HEK293 (cell line): Measurements from ENCODE around the gene PITPNC1.

Source experiments
- BCL11A ChIP-seq: fragments of 450-650 bp; formaldehyde crosslinking; IDR thresholded peaks from 2 replicates; pipeline ENCODE4 v1.5.1; 2016; ENCODE audit warnings: low read depth, missing biosample characterization, missing genetic modification characterization
- FEZF1 ChIP-seq: fragments of 450-650 bp; formaldehyde crosslinking; IDR thresholded peaks from 2 replicates; pipeline ENCODE4 v1.5.1; 2016; ENCODE audit warnings: missing biosample characterization, missing genetic modification characterization
- GLIS1 ChIP-seq: fragments of 450-650 bp; formaldehyde crosslinking; IDR thresholded peaks from 2 replicates; pipeline ENCODE4 v1.5.1; 2016; ENCODE audit warnings: missing biosample characterization, missing genetic modification characterization
- SETDB1 ChIP-seq: IDR thresholded peaks from one replicate; pipeline ENCODE4 v1.6.1; 2017; ENCODE audit warnings: mild to moderate bottlenecking, low read length, moderate library complexity, mixed read lengths; ENCODE audit not compliant: insufficient read length
- SP2 ChIP-seq: fragments of 450-650 bp; formaldehyde crosslinking; IDR thresholded peaks from 2 replicates; pipeline ENCODE4 v1.5.1; 2016; ENCODE audit warnings: missing biosample characterization, missing genetic modification characterization
- WT1 ChIP-seq: fragments of 450-650 bp; formaldehyde crosslinking; IDR thresholded peaks from 2 replicates; pipeline ENCODE4 v1.5.1; 2016; ENCODE audit warnings: missing biosample characterization, missing genetic modification characterization
- YY1 ChIP-seq: fragments of 450-650 bp; formaldehyde crosslinking; IDR thresholded peaks from 2 replicates; pipeline ENCODE4 v1.5.1; 2018; ENCODE audit warnings: missing biosample characterization, missing genetic modification characterization
- ZBTB48 ChIP-seq: fragments of 450-650 bp; formaldehyde crosslinking; IDR thresholded peaks from 2 replicates; pipeline ENCODE4 v1.5.1; 2016; ENCODE audit warnings: missing biosample characterization, missing genetic modification characterization
- ZBTB6 ChIP-seq: fragments of 450-650 bp; formaldehyde crosslinking; IDR thresholded peaks from 2 replicates; pipeline ENCODE4 v1.5.1; 2017; ENCODE audit warnings: missing biosample characterization, missing genetic modification characterization
- ZFHX2 ChIP-seq: fragments of 450-650 bp; formaldehyde crosslinking; conservative IDR thresholded peaks from 2 replicates; pipeline ENCODE4 v1.5.1; 2016; ENCODE audit warnings: missing biosample characterization, missing genetic modification characterization
- ZFP69B ChIP-seq: fragments of 450-650 bp; formaldehyde crosslinking; IDR thresholded peaks from 2 replicates; pipeline ENCODE4 v1.5.1; 2016; ENCODE audit warnings: missing biosample characterization, missing genetic modification characterization
- ZIC2 ChIP-seq: fragments of 450-650 bp; formaldehyde crosslinking; IDR thresholded peaks from 2 replicates; pipeline ENCODE4 v1.5.1; 2016; ENCODE audit warnings: missing biosample characterization, missing genetic modification characterization
- ZNF133 ChIP-seq: fragments of 450-650 bp; formaldehyde crosslinking; IDR thresholded peaks from 2 replicates; pipeline ENCODE4 v1.5.1; 2016; ENCODE audit warnings: missing biosample characterization, missing genetic modification characterization
- ZNF184 ChIP-seq: fragments of 450-650 bp; IDR thresholded peaks from 2 replicates; pipeline ENCODE4 v1.5.1; 2018; ENCODE audit warnings: missing biosample characterization, mild to moderate bottlenecking, missing genetic modification characterization
- ZNF23 ChIP-seq: fragments of 450-650 bp; formaldehyde crosslinking; IDR thresholded peaks from 2 replicates; pipeline ENCODE4 v1.5.1; 2016; ENCODE audit warnings: missing biosample characterization, missing genetic modification characterization, borderline replicate concordance
- ZNF248 ChIP-seq: fragments of 450-650 bp; formaldehyde crosslinking; IDR thresholded peaks from 2 replicates; pipeline ENCODE4 v1.5.1; 2017; ENCODE audit warnings: missing biosample characterization, missing genetic modification characterization
- ZNF311 ChIP-seq: fragments of 450-650 bp; formaldehyde crosslinking; IDR thresholded peaks from 2 replicates; pipeline ENCODE4 v1.5.1; 2017; ENCODE audit warnings: missing biosample characterization, missing genetic modification characterization, borderline replicate concordance
- ZNF354C ChIP-seq: fragments of 450-650 bp; formaldehyde crosslinking; IDR thresholded peaks from 2 replicates; pipeline ENCODE4 v1.5.1; 2016; ENCODE audit warnings: missing biosample characterization, missing genetic modification characterization, low read depth, borderline replicate concordance
- ZNF433 ChIP-seq: fragments of 450-650 bp; formaldehyde crosslinking; IDR thresholded peaks from 2 replicates; pipeline ENCODE4 v1.5.1; 2016; ENCODE audit warnings: missing biosample characterization, missing genetic modification characterization, low read depth
- ZNF501 ChIP-seq: fragments of 450-650 bp; formaldehyde crosslinking; IDR thresholded peaks from 2 replicates; pipeline ENCODE4 v1.5.1; 2016; ENCODE audit warnings: missing biosample characterization, missing genetic modification characterization
- ZNF514 ChIP-seq: fragments of 450-650 bp; formaldehyde crosslinking; IDR thresholded peaks from 2 replicates; pipeline ENCODE4 v1.5.1; 2016; ENCODE audit warnings: missing biosample characterization, missing genetic modification characterization
- ZNF529 ChIP-seq: fragments of 450-650 bp; formaldehyde crosslinking; IDR thresholded peaks from 2 replicates; pipeline ENCODE4 v1.5.1; 2017; ENCODE audit warnings: missing genetic modification characterization, missing biosample characterization; ENCODE audit not compliant: insufficient replicate concordance
- ZNF596 ChIP-seq: fragments of 450-650 bp; IDR thresholded peaks from 2 replicates; pipeline ENCODE4 v1.5.0; 2018; ENCODE audit warnings: missing biosample characterization, mild to moderate bottlenecking, missing genetic modification characterization, moderate library complexity
- ZNF624 ChIP-seq: fragments of 450-650 bp; formaldehyde crosslinking; IDR thresholded peaks from 2 replicates; pipeline ENCODE4 v1.5.1; 2017; ENCODE audit warnings: missing biosample characterization, missing genetic modification characterization
- ZNF654 ChIP-seq: fragments of 450-650 bp; formaldehyde crosslinking; IDR thresholded peaks from 2 replicates; pipeline ENCODE4 v1.5.1; 2016; ENCODE audit warnings: low read depth, missing biosample characterization, missing genetic modification characterization
- ZNF660 ChIP-seq: fragments of 450-650 bp; IDR thresholded peaks from 2 replicates; pipeline ENCODE4 v1.5.1; 2018; ENCODE audit warnings: missing biosample characterization, mild to moderate bottlenecking, missing genetic modification characterization
- ZNF785 ChIP-seq: fragments of 450-650 bp; formaldehyde crosslinking; IDR thresholded peaks from 2 replicates; pipeline ENCODE4 v1.5.1; 2016; ENCODE audit warnings: missing biosample characterization, missing genetic modification characterization
- ZSCAN5A ChIP-seq: fragments of 450-650 bp; formaldehyde crosslinking; IDR thresholded peaks from 2 replicates; pipeline ENCODE4 v1.5.1; 2016; ENCODE audit warnings: missing biosample characterization, missing genetic modification characterization
- TF ChIP-seq, protein P1 (sequence below): fragments of 450-650 bp; formaldehyde crosslinking; IDR thresholded peaks from 2 replicates; pipeline ENCODE4 v1.5.1; 2016; ENCODE audit warnings: missing biosample characterization, missing genetic modification characterization
- TF ChIP-seq, protein P2 (sequence below): fragments of 450-650 bp; formaldehyde crosslinking; IDR thresholded peaks from 2 replicates; pipeline ENCODE4 v1.5.1; 2016; ENCODE audit warnings: missing biosample characterization, missing genetic modification characterization
- TF ChIP-seq, protein P3 (sequence below): fragments of 450-650 bp; formaldehyde crosslinking; conservative IDR thresholded peaks from 2 replicates; pipeline ENCODE4 v1.5.1; 2016; ENCODE audit warnings: low read depth, missing biosample characterization, missing genetic modification characterization
- TF ChIP-seq, protein P4 (sequence below): IDR thresholded peaks from 2 replicates; pipeline ENCODE4 v1.6.1; 2011; ENCODE audit warnings: mild to moderate bottlenecking, low read depth, low read length, borderline replicate concordance

PITPNC1 gene

GRCh38 chr17:67585077-67585602 is 208.1 kb downstream of the PITPNC1 start (continued):
- TF ChIP-seq ZSCAN5A (tag by site-specific recombination): no peak
- no peak for TF ChIP-seq ZNF133 (tag by site-specific recombination)
- no peak for TF ChIP-seq ZBTB48 (tag by site-specific recombination)
- TF ChIP-seq WT1: peak; percentile 96
- TF ChIP-seq ZNF184: no peak
- TF ChIP-seq ZNF514: no peak
- no peak for TF ChIP-seq ZFP69B
- no peak for TF ChIP-seq ZNF311
- no peak for TF ChIP-seq ZFHX2 (tag by site-specific recombination)
- TF ChIP-seq ZNF501 (tag by site-specific recombination): no peak
- no peak for TF ChIP-seq ZNF654 (tag by site-specific recombination)
- TF ChIP-seq ZNF596 (tag by site-specific recombination): no peak; the same call in none of the 2 replicates
- no peak for TF ChIP-seq ZNF529 (tag by site-specific recombination)
- TF ChIP-seq ZNF354C (tag by site-specific recombination): no peak
- peak; percentile 70; the same call in 1 of the 2 replicates for TF ChIP-seq YY1
- no peak for TF ChIP-seq BCL11A (tag by site-specific recombination)
- TF ChIP-seq ZNF785: no peak
- no peak for TF ChIP-seq SETDB1
- TF ChIP-seq, protein P1, sequence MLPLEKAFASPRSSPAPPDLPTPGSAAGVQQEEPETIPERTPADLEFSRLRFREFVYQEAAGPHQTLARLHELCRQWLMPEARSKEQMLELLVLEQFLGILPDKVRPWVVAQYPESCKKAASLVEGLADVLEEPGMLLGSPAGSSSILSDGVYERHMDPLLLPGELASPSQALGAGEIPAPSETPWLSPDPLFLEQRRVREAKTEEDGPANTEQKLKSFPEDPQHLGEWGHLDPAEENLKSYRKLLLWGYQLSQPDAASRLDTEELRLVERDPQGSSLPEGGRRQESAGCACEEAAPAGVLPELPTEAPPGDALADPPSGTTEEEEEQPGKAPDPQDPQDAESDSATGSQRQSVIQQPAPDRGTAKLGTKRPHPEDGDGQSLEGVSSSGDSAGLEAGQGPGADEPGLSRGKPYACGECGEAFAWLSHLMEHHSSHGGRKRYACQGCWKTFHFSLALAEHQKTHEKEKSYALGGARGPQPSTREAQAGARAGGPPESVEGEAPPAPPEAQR: 0 out of 2 replicates have a peak, but pooled peaks have one; percentile 14
- TF ChIP-seq ZNF23 (tag by site-specific recombination): no peak
- peak; percentile 34; the same call in 1 of the 2 replicates for TF ChIP-seq SP2 (tag by site-specific recombination)
- TF ChIP-seq FEZF1 (tag by site-specific recombination): peak; percentile 94
- TF ChIP-seq ZBTB6 (tag by site-specific recombination): 0 out of 2 replicates have a peak, but pooled peaks have one; percentile 41
- no peak for TF ChIP-seq ZNF660 (tag by site-specific recombination)
- TF ChIP-seq ZIC2 (tag by site-specific recombination): peak; percentile 95
- TF ChIP-seq, protein P2, sequence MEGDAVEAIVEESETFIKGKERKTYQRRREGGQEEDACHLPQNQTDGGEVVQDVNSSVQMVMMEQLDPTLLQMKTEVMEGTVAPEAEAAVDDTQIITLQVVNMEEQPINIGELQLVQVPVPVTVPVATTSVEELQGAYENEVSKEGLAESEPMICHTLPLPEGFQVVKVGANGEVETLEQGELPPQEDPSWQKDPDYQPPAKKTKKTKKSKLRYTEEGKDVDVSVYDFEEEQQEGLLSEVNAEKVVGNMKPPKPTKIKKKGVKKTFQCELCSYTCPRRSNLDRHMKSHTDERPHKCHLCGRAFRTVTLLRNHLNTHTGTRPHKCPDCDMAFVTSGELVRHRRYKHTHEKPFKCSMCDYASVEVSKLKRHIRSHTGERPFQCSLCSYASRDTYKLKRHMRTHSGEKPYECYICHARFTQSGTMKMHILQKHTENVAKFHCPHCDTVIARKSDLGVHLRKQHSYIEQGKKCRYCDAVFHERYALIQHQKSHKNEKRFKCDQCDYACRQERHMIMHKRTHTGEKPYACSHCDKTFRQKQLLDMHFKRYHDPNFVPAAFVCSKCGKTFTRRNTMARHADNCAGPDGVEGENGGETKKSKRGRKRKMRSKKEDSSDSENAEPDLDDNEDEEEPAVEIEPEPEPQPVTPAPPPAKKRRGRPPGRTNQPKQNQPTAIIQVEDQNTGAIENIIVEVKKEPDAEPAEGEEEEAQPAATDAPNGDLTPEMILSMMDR: no peak
- TF ChIP-seq, protein P3, sequence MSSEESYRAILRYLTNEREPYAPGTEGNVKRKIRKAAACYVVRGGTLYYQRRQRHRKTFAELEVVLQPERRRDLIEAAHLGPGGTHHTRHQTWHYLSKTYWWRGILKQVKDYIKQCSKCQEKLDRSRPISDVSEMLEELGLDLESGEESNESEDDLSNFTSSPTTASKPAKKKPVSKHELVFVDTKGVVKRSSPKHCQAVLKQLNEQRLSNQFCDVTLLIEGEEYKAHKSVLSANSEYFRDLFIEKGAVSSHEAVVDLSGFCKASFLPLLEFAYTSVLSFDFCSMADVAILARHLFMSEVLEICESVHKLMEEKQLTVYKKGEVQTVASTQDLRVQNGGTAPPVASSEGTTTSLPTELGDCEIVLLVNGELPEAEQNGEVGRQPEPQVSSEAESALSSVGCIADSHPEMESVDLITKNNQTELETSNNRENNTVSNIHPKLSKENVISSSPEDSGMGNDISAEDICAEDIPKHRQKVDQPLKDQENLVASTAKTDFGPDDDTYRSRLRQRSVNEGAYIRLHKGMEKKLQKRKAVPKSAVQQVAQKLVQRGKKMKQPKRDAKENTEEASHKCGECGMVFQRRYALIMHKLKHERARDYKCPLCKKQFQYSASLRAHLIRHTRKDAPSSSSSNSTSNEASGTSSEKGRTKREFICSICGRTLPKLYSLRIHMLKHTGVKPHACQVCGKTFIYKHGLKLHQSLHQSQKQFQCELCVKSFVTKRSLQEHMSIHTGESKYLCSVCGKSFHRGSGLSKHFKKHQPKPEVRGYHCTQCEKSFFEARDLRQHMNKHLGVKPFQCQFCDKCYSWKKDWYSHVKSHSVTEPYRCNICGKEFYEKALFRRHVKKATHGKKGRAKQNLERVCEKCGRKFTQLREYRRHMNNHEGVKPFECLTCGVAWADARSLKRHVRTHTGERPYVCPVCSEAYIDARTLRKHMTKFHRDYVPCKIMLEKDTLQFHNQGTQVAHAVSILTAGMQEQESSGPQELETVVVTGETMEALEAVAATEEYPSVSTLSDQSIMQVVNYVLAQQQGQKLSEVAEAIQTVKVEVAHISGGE (tag by site-specific recombination): no peak
- TF ChIP-seq, protein P4, sequence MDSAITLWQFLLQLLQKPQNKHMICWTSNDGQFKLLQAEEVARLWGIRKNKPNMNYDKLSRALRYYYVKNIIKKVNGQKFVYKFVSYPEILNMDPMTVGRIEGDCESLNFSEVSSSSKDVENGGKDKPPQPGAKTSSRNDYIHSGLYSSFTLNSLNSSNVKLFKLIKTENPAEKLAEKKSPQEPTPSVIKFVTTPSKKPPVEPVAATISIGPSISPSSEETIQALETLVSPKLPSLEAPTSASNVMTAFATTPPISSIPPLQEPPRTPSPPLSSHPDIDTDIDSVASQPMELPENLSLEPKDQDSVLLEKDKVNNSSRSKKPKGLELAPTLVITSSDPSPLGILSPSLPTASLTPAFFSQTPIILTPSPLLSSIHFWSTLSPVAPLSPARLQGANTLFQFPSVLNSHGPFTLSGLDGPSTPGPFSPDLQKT: no peak
- TF ChIP-seq ZNF433 (tag by site-specific recombination): no peak
- TF ChIP-seq GLIS1 (tag by site-specific recombination): peak; percentile 87
- TF ChIP-seq ZNF624 (tag by site-specific recombination): no peak
- no peak for TF ChIP-seq ZNF248 (tag by site-specific recombination)
